ENCODE data around the gene RPL39.
"Not testable (repeated sequence)": the region's sequence is repeated elsewhere in the genome, so short reads cannot be mapped to it uniquely, and the experiment has no call there.

GRCh38 chrX:119768436-119768835 is 23.0 kb downstream of the RPL39 start:
- TF ChIP-seq RAD21 (IDR thresholded peaks at IDR 0.05); HNF4A (conservative IDR thresholded peaks at IDR 0.05); CTCF (IDR thresholded peaks at IDR 0.05; ENCODE audit: low read depth, low read length, missing input control): not testable (repeated sequence)

Measured in liver (tissue), 3 donors.